ENCODE results near the gene PEAR1. TPM values are rescaled to one million over a fixed set of nuclear protein-coding genes. Genes with fewer than 3 reads are reported as not detected.

PEAR1 gene
- total RNA-seq, 1 experiment from 2014 or later: 3.0 TPM

DNA sequence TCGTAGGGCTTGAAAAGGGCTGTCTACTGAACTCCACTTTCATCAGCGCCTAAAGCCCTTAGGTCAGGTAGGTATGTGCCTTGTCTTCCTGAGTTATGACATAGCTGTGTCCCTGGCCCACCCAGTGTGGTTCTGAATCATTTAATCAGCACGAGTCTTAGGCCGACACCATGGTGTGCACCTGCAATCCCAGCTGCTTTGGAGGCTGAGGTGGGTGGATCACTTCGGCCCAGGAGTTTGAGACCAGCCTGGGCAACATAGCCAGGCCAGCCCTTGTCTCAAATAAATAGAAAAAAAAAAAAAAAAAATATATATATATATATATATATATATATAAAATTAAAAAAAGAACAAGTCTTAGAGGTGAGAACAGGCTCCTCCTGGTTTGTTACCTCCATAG, 42.7 kb downstream of the PEAR1 start:
- no TSS peak for BruUV-seq (replicated peaks)
- TF ChIP-seq, protein P1, sequence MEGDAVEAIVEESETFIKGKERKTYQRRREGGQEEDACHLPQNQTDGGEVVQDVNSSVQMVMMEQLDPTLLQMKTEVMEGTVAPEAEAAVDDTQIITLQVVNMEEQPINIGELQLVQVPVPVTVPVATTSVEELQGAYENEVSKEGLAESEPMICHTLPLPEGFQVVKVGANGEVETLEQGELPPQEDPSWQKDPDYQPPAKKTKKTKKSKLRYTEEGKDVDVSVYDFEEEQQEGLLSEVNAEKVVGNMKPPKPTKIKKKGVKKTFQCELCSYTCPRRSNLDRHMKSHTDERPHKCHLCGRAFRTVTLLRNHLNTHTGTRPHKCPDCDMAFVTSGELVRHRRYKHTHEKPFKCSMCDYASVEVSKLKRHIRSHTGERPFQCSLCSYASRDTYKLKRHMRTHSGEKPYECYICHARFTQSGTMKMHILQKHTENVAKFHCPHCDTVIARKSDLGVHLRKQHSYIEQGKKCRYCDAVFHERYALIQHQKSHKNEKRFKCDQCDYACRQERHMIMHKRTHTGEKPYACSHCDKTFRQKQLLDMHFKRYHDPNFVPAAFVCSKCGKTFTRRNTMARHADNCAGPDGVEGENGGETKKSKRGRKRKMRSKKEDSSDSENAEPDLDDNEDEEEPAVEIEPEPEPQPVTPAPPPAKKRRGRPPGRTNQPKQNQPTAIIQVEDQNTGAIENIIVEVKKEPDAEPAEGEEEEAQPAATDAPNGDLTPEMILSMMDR (IDR thresholded peaks at IDR 0.05; ENCODE audit: unreplicated experiment): no peak

GRCh38 chr1:156936721-156937220, 43.3 kb downstream of the PEAR1 start:
- Mint-ChIP-seq H3K36me3 (ENCODE audit: insufficient read depth, unreplicated experiment) (peaks cover 37% of the 10 kb centered on the region), H3K4me3 (ENCODE audit: low read depth, unreplicated experiment) (no peak overlapping the region), H3K9me3 (ENCODE audit: low read depth, unreplicated experiment) (no peaks in the 10 kb centered on the region), H3K4me1 (ENCODE audit: low read depth, unreplicated experiment) (no peaks in the 10 kb centered on the region), H3K27me3 (ENCODE audit: unreplicated experiment) (peaks cover 3% of the 10 kb centered on the region), H3K27ac (ENCODE audit: unreplicated experiment) (no peak overlapping the region)
- no TSS peak for BruUV-seq (replicated peaks)
- intact Hi-C loops (cut with micrococcal nuclease; ENCODE audit: unreplicated experiment): no loop called here
- CTCF ChIA-PET: interaction anchor here (1.6 kb wide), 1 partner anchor 9 kb away, joined by 4 read pairs; no protein-coding TSS in a partner anchor
- DNase-seq: no peak
- TF ChIP-seq, protein P1 (IDR thresholded peaks at IDR 0.05; ENCODE audit: unreplicated experiment): no peak

More for the DNA sequence above, 42.7 kb downstream of the PEAR1 start:
- peaks cover 9% of the 10 kb centered on the region for H3K27me3 Mint-ChIP-seq (ENCODE audit: unreplicated experiment)
- H3K4me3 Mint-ChIP-seq (ENCODE audit: low read depth, unreplicated experiment): no peak overlapping the region
- DNase-seq: no peak
- no peaks in the 10 kb centered on the region for H3K9me3 Mint-ChIP-seq (ENCODE audit: low read depth, unreplicated experiment)
- intact Hi-C loops (cut with micrococcal nuclease; ENCODE audit: unreplicated experiment): no loop called here
- no peak overlapping the region for H3K27ac Mint-ChIP-seq (ENCODE audit: unreplicated experiment)
- peaks cover 31% of the 10 kb centered on the region for H3K36me3 Mint-ChIP-seq (ENCODE audit: insufficient read depth, unreplicated experiment)
- CTCF ChIA-PET: interaction anchor here (0.7 to 1.6 kb wide), 2 partner anchors 8 to 208 kb away, joined by 4 read pairs; partner anchors contain the start of genes ISG20L2 and METTL25B
- no peaks in the 10 kb centered on the region for H3K4me1 Mint-ChIP-seq (ENCODE audit: low read depth, unreplicated experiment)

DNA sequence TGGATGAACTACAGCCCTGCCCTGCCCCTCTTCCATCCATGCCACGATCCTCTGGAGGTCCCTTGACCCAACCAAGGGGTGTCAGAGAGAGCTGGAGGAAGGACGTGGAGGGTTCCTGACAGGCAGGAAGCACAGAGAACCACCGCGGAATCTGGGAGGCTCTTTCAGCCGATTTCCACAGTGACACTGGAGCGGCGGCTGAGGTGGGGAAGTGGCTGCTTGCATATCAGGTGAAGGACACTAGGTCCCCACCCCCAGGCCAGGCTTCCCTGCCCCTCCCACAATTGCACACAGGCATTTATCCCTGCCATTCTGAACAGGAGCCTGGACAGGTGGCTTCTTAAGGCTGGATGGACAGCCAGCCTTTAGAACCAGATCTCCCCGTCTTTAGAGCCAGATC, 44.4 kb downstream of the PEAR1 start:
- CTCF ChIA-PET: interaction anchor here (1.6 kb wide), 1 partner anchor 10 kb away, joined by 4 read pairs; no protein-coding TSS in a partner anchor
- no peak overlapping the region for H3K4me3 Mint-ChIP-seq (ENCODE audit: low read depth, unreplicated experiment)
- H3K27ac Mint-ChIP-seq (ENCODE audit: unreplicated experiment): no peak overlapping the region
- BruUV-seq (replicated peaks): no TSS peak
- H3K4me1 Mint-ChIP-seq (ENCODE audit: low read depth, unreplicated experiment): no peaks in the 10 kb centered on the region
- H3K9me3 Mint-ChIP-seq (ENCODE audit: low read depth, unreplicated experiment): no peaks in the 10 kb centered on the region
- intact Hi-C loops (cut with micrococcal nuclease; ENCODE audit: unreplicated experiment): no loop called here
- DNase-seq: no peak
- H3K36me3 Mint-ChIP-seq (ENCODE audit: insufficient read depth, unreplicated experiment): peaks cover 44% of the 10 kb centered on the region
- no peaks in the 10 kb centered on the region for H3K27me3 Mint-ChIP-seq (ENCODE audit: unreplicated experiment)
- TF ChIP-seq, protein P1 (IDR thresholded peaks at IDR 0.05; ENCODE audit: unreplicated experiment): no peak

- H3K27ac Mint-ChIP-seq (ENCODE audit: unreplicated experiment): no peak overlapping the region
- no peaks in the 10 kb centered on the region for H3K27me3 Mint-ChIP-seq (ENCODE audit: unreplicated experiment)
- no peaks in the 10 kb centered on the region for H3K4me1 Mint-ChIP-seq (ENCODE audit: low read depth, unreplicated experiment)
- H3K4me3 Mint-ChIP-seq (ENCODE audit: low read depth, unreplicated experiment): no peak overlapping the region
- CTCF ChIA-PET: no interaction called here
- BruUV-seq (replicated peaks): no TSS peak
- H3K9me3 Mint-ChIP-seq (ENCODE audit: low read depth, unreplicated experiment): no peaks in the 10 kb centered on the region
- TF ChIP-seq, protein P1 (IDR thresholded peaks at IDR 0.05; ENCODE audit: unreplicated experiment): no peak
- H3K36me3 Mint-ChIP-seq (ENCODE audit: insufficient read depth, unreplicated experiment): peaks cover 42% of the 10 kb centered on the region
- intact Hi-C loops (cut with micrococcal nuclease; ENCODE audit: unreplicated experiment): no loop called here
- no peak for DNase-seq
These were observed 45.3 kb downstream of the PEAR1 start for GRCh38 chr1:156938813-156939212.
